GM19043 (cell line): ENCODE data around the gene BIN1.
A peak's percentile ranks its signal among the peaks of the same experiment; 100 is the strongest.

ENCODE experiments used
- ATAC-seq: cut with Tn5 transposase; IDR thresholded peaks from one replicate; pipeline ENCODE4 v1.9.1; 2021; ENCODE audit warnings: low read depth; ENCODE audit not compliant: unreplicated experiment

Gene BIN1

GRCh38 chr2:127064642-127065250 is 42.2 kb downstream of the BIN1 start:
- ATAC-seq: peak; percentile 86

GRCh38 chr2:127063701-127064590 is 43.0 kb downstream of the BIN1 start:
- no peak for ATAC-seq

GRCh38 chr2:127061375-127062273 is 45.3 kb downstream of the BIN1 start:
- ATAC-seq: no peak

GRCh38 chr2:127060264-127060945 is 46.5 kb downstream of the BIN1 start:
- no peak for ATAC-seq

GRCh38 chr2:127059559-127059958 is 47.4 kb downstream of the BIN1 start:
- ATAC-seq: no peak

GRCh38 chr2:127058954-127059252 is 48.1 kb downstream of the BIN1 start:
- no peak for ATAC-seq

GRCh38 chr2:127058246-127058953 is 48.6 kb downstream of the BIN1 start:
- no peak for ATAC-seq

GRCh38 chr2:127057371-127058245 is 49.3 kb downstream of the BIN1 start:
- ATAC-seq: no peak

GRCh38 chr2:127056631-127057370 is 50.2 kb downstream of the BIN1 start:
- no peak for ATAC-seq

GRCh38 chr2:127056086-127056485 is 50.9 kb downstream of the BIN1 start:
- no peak for ATAC-seq

- ATAC-seq: no peak
These were observed 51.2 kb downstream of the BIN1 start for GRCh38 chr2:127055786-127056076.

- no peak for ATAC-seq
These were observed 51.8 kb downstream of the BIN1 start for GRCh38 chr2:127054996-127055785.

GRCh38 chr2:127054604-127054930 is 52.4 kb downstream of the BIN1 start:
- ATAC-seq: no peak

- no peak for ATAC-seq
These were observed 53.0 kb downstream of the BIN1 start for GRCh38 chr2:127053731-127054603.

GRCh38 chr2:127052771-127053691 is 53.9 kb downstream of the BIN1 start:
- no peak for ATAC-seq
